GM23338 (cell line): Measurements from ENCODE around the gene PLET1. TPM values are rescaled to one million over a fixed set of nuclear protein-coding genes. Genes with fewer than 3 reads are reported as not detected.

ENCODE experiments used
- ATAC-seq: fragments of 200-7000 bp; cut with Tn5 transposase; 3 replicates; pipeline ENCODE4 v1.9.1; 2020
- DNase-seq: peaks from one replicate; pipeline ENCODE4 v3.0.0-alpha.2; 2015; ENCODE audit warnings: low spot score
- H2AFZ ChIP-seq: fragments of 200-600 bp; sonication (generic); 2 replicates; pipeline ENCODE4 v1.8.0; 2016; ENCODE audit warnings: antibody characterized with exemption, mild to moderate bottlenecking, moderate library complexity
- H3F3A ChIP-seq: fragments of 200-600 bp; sonication (generic); replicated peaks from 2 replicates; pipeline ENCODE4 v1.8.0; 2017; ENCODE audit warnings: antibody characterized with exemption, mixed run types, low read depth
- H3K27ac ChIP-seq: fragments of 200-600 bp; sonication (generic); 2 replicates; pipeline ENCODE4 v1.6.1; 2016; ENCODE audit warnings: low read depth
- H3K27me3 ChIP-seq: fragments of 200-600 bp; sonication (generic); 2 replicates; pipeline ENCODE4 v1.8.0; 2016; ENCODE audit warnings: mild to moderate bottlenecking, mixed run types, moderate library complexity; ENCODE audit not compliant: insufficient read depth
- H3K36me3 ChIP-seq: fragments of 200-600 bp; sonication (generic); 2 replicates; pipeline ENCODE4 v1.8.0; 2016; ENCODE audit warnings: mild to moderate bottlenecking; ENCODE audit not compliant: insufficient read depth
- H3K4me1 ChIP-seq: fragments of 200-600 bp; sonication (generic); 2 replicates; pipeline ENCODE4 v1.8.0; 2016; ENCODE audit warnings: mild to moderate bottlenecking, moderate library complexity; ENCODE audit not compliant: insufficient read depth
- H3K4me2 ChIP-seq: fragments of 200-600 bp; sonication (generic); 2 replicates; pipeline ENCODE4 v1.7.1; 2017; ENCODE audit warnings: mixed run types
- H3K4me3 ChIP-seq: fragments of 200-600 bp; sonication (generic); 2 replicates; pipeline ENCODE4 v1.6.1; 2016; ENCODE audit warnings: mixed run types
- H3K79me2 ChIP-seq: fragments of 200-600 bp; sonication (generic); replicated peaks from 2 replicates; pipeline ENCODE4 v1.8.0; 2017; ENCODE audit warnings: mild to moderate bottlenecking; ENCODE audit not compliant: insufficient read depth
- H3K9me2 ChIP-seq: fragments of 200-600 bp; sonication (generic); 2 replicates; pipeline ENCODE4 v1.8.0; 2017; ENCODE audit not compliant: insufficient read depth
- H4K20me1 ChIP-seq: fragments of 200-600 bp; sonication (generic); replicated peaks from 2 replicates; pipeline ENCODE4 v1.8.0; 2017; ENCODE audit warnings: mild to moderate bottlenecking; ENCODE audit not compliant: insufficient read depth
- H3K27ac Mint-ChIP-seq: 2 replicates; pipeline ENCODE4 v1.8.0; 2020; ENCODE audit warnings: inconsistent platforms, mild to moderate bottlenecking, moderate library complexity, mixed read lengths
- H3K27me3 Mint-ChIP-seq: 3 replicates; pipeline ENCODE4 v1.8.0; 2022; ENCODE audit warnings: low read depth, mild to moderate bottlenecking, moderate library complexity, mixed read lengths, inconsistent platforms; ENCODE audit not compliant: insufficient read depth, poor library complexity
- H3K36me3 Mint-ChIP-seq: 3 replicates; pipeline ENCODE4 v1.8.0; 2021; ENCODE audit warnings: low read depth, mild to moderate bottlenecking, inconsistent platforms, moderate library complexity, mixed read lengths
- H3K4me1 Mint-ChIP-seq: 3 replicates; pipeline ENCODE4 v1.8.0; 2020; ENCODE audit warnings: mild to moderate bottlenecking, inconsistent platforms, mixed read lengths
- H3K4me3 Mint-ChIP-seq: 3 replicates; pipeline ENCODE4 v1.8.0; 2021; ENCODE audit warnings: moderate library complexity, mild to moderate bottlenecking, inconsistent platforms, mixed read lengths
- H3K9me3 Mint-ChIP-seq: 3 replicates; pipeline ENCODE4 v1.8.0; 2020; ENCODE audit warnings: moderate library complexity, mild to moderate bottlenecking, inconsistent platforms, mixed read lengths
- CREB1 ChIP-seq: fragments of 250-450 bp; sonication (Bioruptor Pico); IDR thresholded peaks from 2 replicates; pipeline ENCODE4 v1.5.0; 2020; ENCODE audit warnings: low read depth, mild to moderate bottlenecking, moderate library complexity
- EZH2 ChIP-seq: fragments of 200-600 bp; sonication (generic); IDR thresholded peaks from one replicate; pipeline ENCODE4 v1.8.0; 2017; ENCODE audit warnings: antibody characterized with exemption, mild to moderate bottlenecking, low read depth; ENCODE audit not compliant: unreplicated experiment
- EZH2phosphoT487 ChIP-seq: fragments of 200-600 bp; sonication (generic); IDR thresholded peaks from one replicate; pipeline ENCODE4 v1.8.1; 2018; ENCODE audit warnings: antibody characterized with exemption; ENCODE audit not compliant: unreplicated experiment
- JUNB ChIP-seq: IDR thresholded peaks from one replicate; pipeline ENCODE4 v1.6.1; 2016; ENCODE audit warnings: antibody characterized with exemption; ENCODE audit not compliant: unreplicated experiment
- NANOG ChIP-seq: IDR thresholded peaks from 2 replicates; pipeline ENCODE4 v1.6.1; 2016; ENCODE audit warnings: antibody characterized with exemption, borderline replicate concordance
- POLR2AphosphoS5 ChIP-seq: IDR thresholded peaks from 2 replicates; pipeline ENCODE4 v1.6.1; 2016; ENCODE audit warnings: antibody characterized with exemption, low read depth
- STAT1 ChIP-seq: IDR thresholded peaks from one replicate; pipeline ENCODE4 v1.6.1; 2016; ENCODE audit warnings: antibody characterized with exemption; ENCODE audit not compliant: unreplicated experiment
- ZNF114 ChIP-seq: fragments of 250-450 bp; sonication (Bioruptor Pico); IDR thresholded peaks from 2 replicates; pipeline ENCODE4 v1.5.0; 2020; ENCODE audit warnings: mild to moderate bottlenecking, moderate library complexity
- ZNF331 ChIP-seq: fragments of 250-450 bp; sonication (Bioruptor Pico); IDR thresholded peaks from 2 replicates; pipeline ENCODE4 v1.5.0; 2020; ENCODE audit warnings: low read depth, mild to moderate bottlenecking, moderate library complexity
- polyA plus RNA-seq: library from polyadenylated mRNA; unstranded; fragments of >200 nt; fragmentation: Nextera tagmentation; extraction: Ambion mirVana; gene quantifications from 2 replicates; pipeline ENCODE4 v1.2.1, GENCODE V29; 2016
- total RNA-seq: library from RNA; depleted of rRNA; stranded (reverse); fragments of >200 nt; shearing (Covaris generic); gene quantifications from 2 replicates; pipeline ENCODE4 v1.2.3, GENCODE V29; 2014
- TF ChIP-seq, protein P1 (sequence below): fragments of 250-450 bp; sonication (Bioruptor Pico); IDR thresholded peaks from 2 replicates; pipeline ENCODE4 v1.5.0; 2020; ENCODE audit warnings: mild to moderate bottlenecking, moderate library complexity
- TF ChIP-seq, protein P2 (sequence below): IDR thresholded peaks from one replicate; pipeline ENCODE4 v1.6.1; 2018; ENCODE audit warnings: antibody characterized with exemption; ENCODE audit not compliant: unreplicated experiment
- TF ChIP-seq, protein P3 (sequence below): IDR thresholded peaks from 2 replicates; pipeline ENCODE4 v1.6.1; 2016; ENCODE audit warnings: antibody characterized with exemption

PLET1 gene
- total and polyA plus RNA-seq, 2 experiments from 2014 or later = not detected

DNA sequence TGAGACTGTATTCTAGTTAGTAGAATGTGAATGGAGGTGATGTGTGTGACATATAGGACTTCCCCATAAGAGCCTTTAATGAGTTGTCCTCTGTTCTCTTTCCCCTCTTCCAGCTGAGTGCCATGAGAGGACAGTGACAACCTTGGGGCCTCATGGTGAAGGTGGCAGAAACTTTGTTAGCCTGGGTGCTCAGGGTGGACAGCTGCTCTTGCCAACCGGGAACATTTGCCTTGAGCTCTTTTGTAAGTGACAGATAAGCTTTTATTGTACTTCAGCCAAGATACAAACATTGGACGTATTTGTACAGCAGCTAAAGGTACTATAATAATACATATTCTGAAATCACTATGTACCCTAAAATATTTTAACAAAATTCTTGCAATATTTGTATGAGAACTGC is 33.0 kb upstream of the PLET1 start (continued):
- TF ChIP-seq, protein P1, sequence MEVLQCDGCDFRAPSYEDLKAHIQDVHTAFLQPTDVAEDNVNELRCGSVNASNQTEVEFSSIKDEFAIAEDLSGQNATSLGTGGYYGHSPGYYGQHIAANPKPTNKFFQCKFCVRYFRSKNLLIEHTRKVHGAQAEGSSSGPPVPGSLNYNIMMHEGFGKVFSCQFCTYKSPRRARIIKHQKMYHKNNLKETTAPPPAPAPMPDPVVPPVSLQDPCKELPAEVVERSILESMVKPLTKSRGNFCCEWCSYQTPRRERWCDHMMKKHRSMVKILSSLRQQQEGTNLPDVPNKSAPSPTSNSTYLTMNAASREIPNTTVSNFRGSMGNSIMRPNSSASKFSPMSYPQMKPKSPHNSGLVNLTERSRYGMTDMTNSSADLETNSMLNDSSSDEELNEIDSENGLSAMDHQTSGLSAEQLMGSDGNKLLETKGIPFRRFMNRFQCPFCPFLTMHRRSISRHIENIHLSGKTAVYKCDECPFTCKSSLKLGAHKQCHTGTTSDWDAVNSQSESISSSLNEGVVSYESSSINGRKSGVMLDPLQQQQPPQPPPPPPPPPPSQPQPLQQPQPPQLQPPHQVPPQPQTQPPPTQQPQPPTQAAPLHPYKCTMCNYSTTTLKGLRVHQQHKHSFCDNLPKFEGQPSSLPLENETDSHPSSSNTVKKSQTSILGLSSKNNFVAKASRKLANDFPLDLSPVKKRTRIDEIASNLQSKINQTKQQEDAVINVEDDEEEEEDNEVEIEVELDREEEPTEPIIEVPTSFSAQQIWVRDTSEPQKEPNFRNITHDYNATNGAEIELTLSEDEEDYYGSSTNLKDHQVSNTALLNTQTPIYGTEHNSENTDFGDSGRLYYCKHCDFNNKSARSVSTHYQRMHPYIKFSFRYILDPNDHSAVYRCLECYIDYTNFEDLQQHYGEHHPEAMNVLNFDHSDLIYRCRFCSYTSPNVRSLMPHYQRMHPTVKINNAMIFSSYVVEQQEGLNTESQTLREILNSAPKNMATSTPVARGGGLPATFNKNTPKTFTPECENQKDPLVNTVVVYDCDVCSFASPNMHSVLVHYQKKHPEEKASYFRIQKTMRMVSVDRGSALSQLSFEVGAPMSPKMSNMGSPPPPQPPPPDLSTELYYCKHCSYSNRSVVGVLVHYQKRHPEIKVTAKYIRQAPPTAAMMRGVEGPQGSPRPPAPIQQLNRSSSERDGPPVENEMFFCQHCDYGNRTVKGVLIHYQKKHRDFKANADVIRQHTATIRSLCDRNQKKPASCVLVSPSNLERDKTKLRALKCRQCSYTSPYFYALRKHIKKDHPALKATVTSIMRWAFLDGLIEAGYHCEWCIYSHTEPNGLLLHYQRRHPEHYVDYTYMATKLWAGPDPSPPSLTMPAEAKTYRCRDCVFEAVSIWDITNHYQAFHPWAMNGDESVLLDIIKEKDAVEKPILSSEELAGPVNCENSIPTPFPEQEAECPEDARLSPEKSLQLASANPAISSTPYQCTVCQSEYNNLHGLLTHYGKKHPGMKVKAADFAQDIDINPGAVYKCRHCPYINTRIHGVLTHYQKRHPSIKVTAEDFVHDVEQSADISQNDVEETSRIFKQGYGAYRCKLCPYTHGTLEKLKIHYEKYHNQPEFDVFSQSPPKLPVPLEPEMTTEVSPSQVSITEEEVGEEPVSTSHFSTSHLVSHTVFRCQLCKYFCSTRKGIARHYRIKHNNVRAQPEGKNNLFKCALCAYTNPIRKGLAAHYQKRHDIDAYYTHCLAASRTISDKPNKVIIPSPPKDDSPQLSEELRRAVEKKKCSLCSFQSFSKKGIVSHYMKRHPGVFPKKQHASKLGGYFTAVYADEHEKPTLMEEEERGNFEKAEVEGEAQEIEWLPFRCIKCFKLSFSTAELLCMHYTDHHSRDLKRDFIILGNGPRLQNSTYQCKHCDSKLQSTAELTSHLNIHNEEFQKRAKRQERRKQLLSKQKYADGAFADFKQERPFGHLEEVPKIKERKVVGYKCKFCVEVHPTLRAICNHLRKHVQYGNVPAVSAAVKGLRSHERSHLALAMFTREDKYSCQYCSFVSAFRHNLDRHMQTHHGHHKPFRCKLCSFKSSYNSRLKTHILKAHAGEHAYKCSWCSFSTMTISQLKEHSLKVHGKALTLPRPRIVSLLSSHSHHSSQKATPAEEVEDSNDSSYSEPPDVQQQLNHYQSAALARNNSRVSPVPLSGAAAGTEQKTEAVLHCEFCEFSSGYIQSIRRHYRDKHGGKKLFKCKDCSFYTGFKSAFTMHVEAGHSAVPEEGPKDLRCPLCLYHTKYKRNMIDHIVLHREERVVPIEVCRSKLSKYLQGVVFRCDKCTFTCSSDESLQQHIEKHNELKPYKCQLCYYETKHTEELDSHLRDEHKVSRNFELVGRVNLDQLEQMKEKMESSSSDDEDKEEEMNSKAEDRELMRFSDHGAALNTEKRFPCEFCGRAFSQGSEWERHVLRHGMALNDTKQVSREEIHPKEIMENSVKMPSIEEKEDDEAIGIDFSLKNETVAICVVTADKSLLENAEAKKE = no peak
- TF ChIP-seq EZH2phosphoT487 (no peak), STAT1 (no peak), NANOG (no peak)

DNA sequence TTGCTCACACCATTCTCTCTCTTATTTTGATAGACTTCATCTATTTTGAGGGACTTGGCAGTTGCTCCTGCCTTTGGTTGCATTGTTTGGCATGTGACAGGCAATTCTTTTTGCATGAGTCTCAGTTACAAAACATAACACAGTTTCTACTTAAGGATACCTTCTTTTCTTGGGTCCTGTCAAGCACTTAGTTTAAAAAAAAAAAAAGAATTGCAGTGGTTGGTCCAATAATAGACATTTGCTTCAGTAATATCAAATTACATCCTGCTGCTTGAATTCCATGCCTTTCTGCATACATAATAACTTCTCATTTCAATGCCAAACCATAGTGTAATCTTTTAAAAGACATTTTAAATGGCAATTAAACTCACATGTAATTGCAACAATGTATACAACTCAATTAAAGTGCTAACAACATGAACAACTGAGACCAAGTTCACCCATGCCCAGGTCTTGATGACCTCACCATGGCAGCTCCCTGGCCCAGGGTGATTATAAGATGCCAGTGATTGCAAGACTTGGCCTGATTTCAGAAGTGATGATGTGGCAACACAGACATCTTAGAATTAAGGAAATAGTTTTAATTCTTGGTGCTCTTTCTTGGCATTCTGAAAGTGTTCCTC is 32.2 kb upstream of the PLET1 start:
- no peak overlapping the region for H3K27ac ChIP-seq
- TF ChIP-seq NANOG (no peak), ZNF331 (no peak), JUNB (no peak), POLR2AphosphoS5 (no peak), STAT1 (no peak), EZH2phosphoT487 (no peak), ZNF114 (CRISPR knock-in tag) (no peak), EZH2 (no peak), CREB1 (CRISPR knock-in tag) (no peak)
- TF ChIP-seq, protein P2, sequence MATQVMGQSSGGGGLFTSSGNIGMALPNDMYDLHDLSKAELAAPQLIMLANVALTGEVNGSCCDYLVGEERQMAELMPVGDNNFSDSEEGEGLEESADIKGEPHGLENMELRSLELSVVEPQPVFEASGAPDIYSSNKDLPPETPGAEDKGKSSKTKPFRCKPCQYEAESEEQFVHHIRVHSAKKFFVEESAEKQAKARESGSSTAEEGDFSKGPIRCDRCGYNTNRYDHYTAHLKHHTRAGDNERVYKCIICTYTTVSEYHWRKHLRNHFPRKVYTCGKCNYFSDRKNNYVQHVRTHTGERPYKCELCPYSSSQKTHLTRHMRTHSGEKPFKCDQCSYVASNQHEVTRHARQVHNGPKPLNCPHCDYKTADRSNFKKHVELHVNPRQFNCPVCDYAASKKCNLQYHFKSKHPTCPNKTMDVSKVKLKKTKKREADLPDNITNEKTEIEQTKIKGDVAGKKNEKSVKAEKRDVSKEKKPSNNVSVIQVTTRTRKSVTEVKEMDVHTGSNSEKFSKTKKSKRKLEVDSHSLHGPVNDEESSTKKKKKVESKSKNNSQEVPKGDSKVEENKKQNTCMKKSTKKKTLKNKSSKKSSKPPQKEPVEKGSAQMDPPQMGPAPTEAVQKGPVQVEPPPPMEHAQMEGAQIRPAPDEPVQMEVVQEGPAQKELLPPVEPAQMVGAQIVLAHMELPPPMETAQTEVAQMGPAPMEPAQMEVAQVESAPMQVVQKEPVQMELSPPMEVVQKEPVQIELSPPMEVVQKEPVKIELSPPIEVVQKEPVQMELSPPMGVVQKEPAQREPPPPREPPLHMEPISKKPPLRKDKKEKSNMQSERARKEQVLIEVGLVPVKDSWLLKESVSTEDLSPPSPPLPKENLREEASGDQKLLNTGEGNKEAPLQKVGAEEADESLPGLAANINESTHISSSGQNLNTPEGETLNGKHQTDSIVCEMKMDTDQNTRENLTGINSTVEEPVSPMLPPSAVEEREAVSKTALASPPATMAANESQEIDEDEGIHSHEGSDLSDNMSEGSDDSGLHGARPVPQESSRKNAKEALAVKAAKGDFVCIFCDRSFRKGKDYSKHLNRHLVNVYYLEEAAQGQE = no peak
- TF ChIP-seq, protein P3, sequence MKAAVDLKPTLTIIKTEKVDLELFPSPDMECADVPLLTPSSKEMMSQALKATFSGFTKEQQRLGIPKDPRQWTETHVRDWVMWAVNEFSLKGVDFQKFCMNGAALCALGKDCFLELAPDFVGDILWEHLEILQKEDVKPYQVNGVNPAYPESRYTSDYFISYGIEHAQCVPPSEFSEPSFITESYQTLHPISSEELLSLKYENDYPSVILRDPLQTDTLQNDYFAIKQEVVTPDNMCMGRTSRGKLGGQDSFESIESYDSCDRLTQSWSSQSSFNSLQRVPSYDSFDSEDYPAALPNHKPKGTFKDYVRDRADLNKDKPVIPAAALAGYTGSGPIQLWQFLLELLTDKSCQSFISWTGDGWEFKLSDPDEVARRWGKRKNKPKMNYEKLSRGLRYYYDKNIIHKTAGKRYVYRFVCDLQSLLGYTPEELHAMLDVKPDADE = no peak

More for the DNA sequence above, 32.2 kb upstream of the PLET1 start:
- peaks cover 25% of the 10 kb centered on the region for H3K27me3 ChIP-seq
- no peaks in the 10 kb centered on the region for H3K79me2 ChIP-seq
- Mint-ChIP-seq H3K27me3 (peaks cover 6% of the 10 kb centered on the region), H3K27ac (no peak overlapping the region), H3K9me3 (no peaks in the 10 kb centered on the region), H3K36me3 (no peaks in the 10 kb centered on the region), H3K4me3 (no peak overlapping the region), H3K4me1 (peaks cover 10% of the 10 kb centered on the region; the same call in 2 of the 3 replicates)
- H3K4me2 ChIP-seq = no peak overlapping the region
- H2AFZ ChIP-seq = no peak overlapping the region
- H3K36me3 ChIP-seq = no peaks in the 10 kb centered on the region
- H3K4me3 ChIP-seq = no peak overlapping the region
- H3F3A ChIP-seq = no peaks in the 10 kb centered on the region
- H4K20me1 ChIP-seq = no peaks in the 10 kb centered on the region
- DNase-seq (no peak), ATAC-seq (no peak)
- no peaks in the 10 kb centered on the region for H3K9me2 ChIP-seq
- H3K4me1 ChIP-seq = 0 out of 2 replicates have a peak, but pooled peaks cover 5% of the 10 kb centered on the region
